ENCODE measurements around the gene FAM3C.

The FAM3C gene

GRCh38 chr7:121376979-121377378 is 19.1 kb downstream of the FAM3C start:
- DNase-seq, result no peak

GRCh38 chr7:121373177-121373576 is 22.9 kb downstream of the FAM3C start:
- no peak for DNase-seq

GRCh38 chr7:121372376-121373010 is 23.6 kb downstream of the FAM3C start:
- no peak for DNase-seq

- DNase-seq, result no peak
Measured at GRCh38 chr7:121371883-121372282, 24.2 kb downstream of the FAM3C start.

- no peak for DNase-seq
Measured at GRCh38 chr7:121371367-121371766, 24.7 kb downstream of the FAM3C start.

GRCh38 chr7:121369462-121369861 is 26.6 kb downstream of the FAM3C start:
- DNase-seq, result no peak

GRCh38 chr7:121366852-121367431 is 29.2 kb downstream of the FAM3C start:
- DNase-seq, result no peak

- DNase-seq, result no peak
Measured at GRCh38 chr7:121360564-121360963, 35.5 kb downstream of the FAM3C start.

- no peak for DNase-seq
Measured at GRCh38 chr7:121355574-121355973, 40.5 kb downstream of the FAM3C start.

GRCh38 chr7:121352323-121352722 is 43.8 kb downstream of the FAM3C start:
- DNase-seq, result no peak

- no peak for DNase-seq
Measured at GRCh38 chr7:121351682-121352081, 44.4 kb downstream of the FAM3C start.

GRCh38 chr7:121344497-121344896 is 51.6 kb downstream of the FAM3C start:
- DNase-seq, result no peak

- DNase-seq, result no peak
Measured at GRCh38 chr7:121344093-121344492, 52.0 kb downstream of the FAM3C start.

GRCh38 chr7:121343302-121343701 is 52.8 kb downstream of the FAM3C start:
- no peak for DNase-seq

GRCh38 chr7:121342631-121343030 is 53.5 kb downstream of the FAM3C start:
- DNase-seq, result no peak

GRCh38 chr7:121341933-121342332 is 54.2 kb downstream of the FAM3C start:
- DNase-seq, result no peak

GRCh38 chr7:121339082-121339481 is 57.0 kb downstream of the FAM3C start:
- DNase-seq, result no peak

GRCh38 chr7:121337398-121337797 is 58.7 kb downstream of the FAM3C start:
- DNase-seq, result peak; percentile 25 to 35

- no peak for DNase-seq
Measured at GRCh38 chr7:121336579-121336978, 59.5 kb downstream of the FAM3C start.

- no peak for DNase-seq
Measured at GRCh38 chr7:121334875-121335648, 61.0 kb downstream of the FAM3C start.

GRCh38 chr7:121334376-121334775 is 61.7 kb downstream of the FAM3C start:
- DNase-seq, result no peak

- peak; percentile 13 to 43 for DNase-seq
Measured at GRCh38 chr7:121331574-121331973, 64.5 kb downstream of the FAM3C start.

GRCh38 chr7:121331048-121331447 is 65.1 kb downstream of the FAM3C start:
- DNase-seq, result no peak
